Common myeloid progenitor, CD34-positive (primary cell): ENCODE measurements around the gene YJEFN3.

Experiments
- CTCF ChIA-PET: fragments of 350-600 bp; sonication (Branson Sonifier 250); formaldehyde crosslinking; loops from one replicate; lab custom pipeline; 2021; ENCODE audit warnings: antibody characterized with exemption; lab: Charles Lee
- POLR2A ChIA-PET: fragments of 350-600 bp; sonication (Branson Sonifier 250); formaldehyde crosslinking; loops from one replicate; lab custom pipeline; 2021; ENCODE audit warnings: antibody characterized with exemption; lab: Charles Lee
- DNase-seq, 3 donors: peaks; one replicate each; pipeline versions ENCODE4 v3.0.0 to v3.0.0-alpha.2; 2013
- H3K27ac ChIP-seq, 2 experiments: 1 replicate in 1 of 2; 2 replicates in 1 of 2; pipeline ENCODE4 v1.7.0; 2013; ENCODE audit warnings: inconsistent platforms in 2 of 2, low read length in 2 of 2, mild to moderate bottlenecking in 2 of 2, low read depth in 1 of 2, moderate library complexity in 1 of 2; ENCODE audit not compliant: severe bottlenecking in 2 of 2, insufficient read depth in 1 of 2, poor library complexity in 1 of 2
- H3K27me3 ChIP-seq, 5 experiments: replicated peaks in 2 of 5; 1 replicate in 3 of 5; 2 replicates in 2 of 5; pipeline versions ENCODE4 v1.6.1 to v1.7.0; 2013; ENCODE audit warnings: low read length in 4 of 5, mild to moderate bottlenecking in 2 of 5, moderate library complexity in 2 of 5, inconsistent platforms in 1 of 5; ENCODE audit not compliant: insufficient read depth in 5 of 5, control insufficient read depth in 4 of 5
- H3K36me3 ChIP-seq, 4 experiments: 1 replicate in 2 of 4; 2 replicates in 2 of 4; pipeline versions ENCODE4 v1.6.1 to v1.7.0; 2013; ENCODE audit warnings: low read length in 3 of 4, control low read depth in 1 of 4, mild to moderate bottlenecking in 1 of 4; ENCODE audit not compliant: control insufficient read depth in 4 of 4, insufficient read depth in 4 of 4
- H3K4me1 ChIP-seq, 4 experiments: 1 replicate in 3 of 4; 2 replicates in 1 of 4; pipeline versions ENCODE4 v1.6.1 to v1.7.1; 2013; ENCODE audit warnings: low read length in 3 of 4, mild to moderate bottlenecking in 3 of 4, control low read depth in 1 of 4, inconsistent platforms in 1 of 4, moderate library complexity in 1 of 4; ENCODE audit not compliant: control insufficient read depth in 4 of 4, insufficient read depth in 4 of 4; ENCODE audit errors: control extremely low read depth in 1 of 4
- H3K4me3 ChIP-seq, 7 experiments: 1 replicate in 4 of 7; 2 replicates in 3 of 7; pipeline versions ENCODE4 v1.5.1 to v1.7.0; 2013; ENCODE audit warnings: mild to moderate bottlenecking in 7 of 7, low read length in 6 of 7, moderate library complexity in 6 of 7, inconsistent platforms in 2 of 7, low read depth in 2 of 7, control low read depth in 1 of 7; ENCODE audit not compliant: insufficient read depth in 4 of 7, control insufficient read depth in 1 of 7; ENCODE audit errors: extremely low read depth in 1 of 7
- H3K9me3 ChIP-seq, 5 experiments: 1 replicate in 4 of 5; 2 replicates in 1 of 5; pipeline versions ENCODE4 v1.6.1 to v1.7.1; 2013; ENCODE audit warnings: low read length in 4 of 5, mild to moderate bottlenecking in 2 of 5, inconsistent platforms in 1 of 5, low read depth in 1 of 5, moderate library complexity in 1 of 5; ENCODE audit not compliant: control insufficient read depth in 4 of 5, insufficient read depth in 2 of 5; ENCODE audit errors: control extremely low read depth in 1 of 5
- WGBS: methylation state at CpG from one replicate; pipeline ENCODE4 v1.1.5; 2013; ENCODE audit not compliant: insufficient coverage; 5-methylcytosine and 5-hydroxymethylcytosine counted together

The YJEFN3 gene

DNA sequence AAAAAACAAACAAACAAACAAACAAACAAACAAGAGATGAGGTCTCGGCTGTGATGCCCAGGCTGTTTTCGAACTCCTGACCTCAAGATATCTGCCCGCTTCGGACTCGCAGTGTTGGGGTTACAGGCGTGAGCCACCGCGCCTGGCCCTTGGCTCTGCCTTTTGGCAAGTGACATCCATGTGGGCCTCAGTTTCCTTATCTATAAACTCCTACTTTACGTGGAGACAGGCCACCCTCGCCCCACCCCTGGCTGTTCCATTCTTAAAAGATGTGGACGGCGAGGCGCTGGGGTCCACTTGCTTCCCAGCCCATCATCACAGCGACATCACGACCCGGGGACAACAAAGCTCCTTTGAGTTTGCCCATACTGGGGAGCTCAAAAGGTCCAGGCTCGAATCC is 15.0 kb upstream of the YJEFN3 start:
- POLR2A ChIA-PET = no interaction called here
- whole genome bisulfite sequencing = 91% methylated on average over 17 of the region's 17 CpGs
- peaks cover 0 to 3% (median 0%) of the 10 kb centered on the region in 4 experiments for H3K36me3 ChIP-seq
- peaks cover 0 to 25% (median 18%) of the 10 kb centered on the region in 4 experiments for H3K4me1 ChIP-seq
- CTCF ChIA-PET = no interaction called here
- H3K4me3 ChIP-seq = peak overlapping the region in 1 of 7 experiments; percentile 46
- no peak overlapping the region for H3K27ac ChIP-seq
- DNase-seq = no peak
- peaks cover 0 to 3% (median 0%) of the 10 kb centered on the region in 5 experiments for H3K9me3 ChIP-seq
- no peaks in the 10 kb centered on the region for H3K27me3 ChIP-seq

DNA sequence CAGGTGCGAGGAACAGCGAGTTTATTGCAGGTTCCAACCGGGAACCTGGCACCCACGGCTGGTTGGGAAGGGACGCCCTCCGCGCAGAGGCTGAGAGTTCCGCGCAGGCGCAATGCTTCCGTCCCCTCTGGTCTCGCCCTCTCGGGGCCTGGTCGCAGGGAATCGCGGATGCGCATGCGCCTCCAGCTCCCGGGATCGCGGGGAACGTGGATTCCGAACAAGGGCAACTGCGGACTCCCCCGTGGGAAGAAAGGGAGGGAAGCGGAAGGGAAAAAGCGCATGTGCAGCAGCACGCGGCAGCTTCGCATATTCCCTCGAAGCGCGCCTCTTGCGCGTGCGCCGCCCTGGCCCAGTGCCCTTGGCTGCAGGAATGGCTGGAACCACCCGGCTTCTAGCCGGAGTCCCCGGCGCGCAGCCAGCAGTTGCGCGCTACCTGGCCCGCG is 14.5 kb upstream of the YJEFN3 start:
- ChIA-PET POLR2A (no interaction called here), CTCF (interaction anchor here (0.7 to 1.4 kb wide), 3 partner anchors 9 to 147 kb away, joined by 3 read pairs; no protein-coding TSS in a partner anchor)
- Histone ChIP-seq H3K4me3 (peak overlapping the region in 1 of 7 experiments; percentile 46), H3K27me3 (no peaks in the 10 kb centered on the region), H3K27ac (no peak overlapping the region), H3K9me3 (peaks cover 0 to 3% (median 0%) of the 10 kb centered on the region in 5 experiments), H3K4me1 (peaks cover 0 to 25% (median 18%) of the 10 kb centered on the region in 4 experiments), H3K36me3 (peaks cover 0 to 5% (median 3%) of the 10 kb centered on the region in 4 experiments)
- 42% methylated on average over 36 of the region's 46 CpGs for WGBS
- DNase-seq = peak in 1 of 3 donors; percentile 14

DNA sequence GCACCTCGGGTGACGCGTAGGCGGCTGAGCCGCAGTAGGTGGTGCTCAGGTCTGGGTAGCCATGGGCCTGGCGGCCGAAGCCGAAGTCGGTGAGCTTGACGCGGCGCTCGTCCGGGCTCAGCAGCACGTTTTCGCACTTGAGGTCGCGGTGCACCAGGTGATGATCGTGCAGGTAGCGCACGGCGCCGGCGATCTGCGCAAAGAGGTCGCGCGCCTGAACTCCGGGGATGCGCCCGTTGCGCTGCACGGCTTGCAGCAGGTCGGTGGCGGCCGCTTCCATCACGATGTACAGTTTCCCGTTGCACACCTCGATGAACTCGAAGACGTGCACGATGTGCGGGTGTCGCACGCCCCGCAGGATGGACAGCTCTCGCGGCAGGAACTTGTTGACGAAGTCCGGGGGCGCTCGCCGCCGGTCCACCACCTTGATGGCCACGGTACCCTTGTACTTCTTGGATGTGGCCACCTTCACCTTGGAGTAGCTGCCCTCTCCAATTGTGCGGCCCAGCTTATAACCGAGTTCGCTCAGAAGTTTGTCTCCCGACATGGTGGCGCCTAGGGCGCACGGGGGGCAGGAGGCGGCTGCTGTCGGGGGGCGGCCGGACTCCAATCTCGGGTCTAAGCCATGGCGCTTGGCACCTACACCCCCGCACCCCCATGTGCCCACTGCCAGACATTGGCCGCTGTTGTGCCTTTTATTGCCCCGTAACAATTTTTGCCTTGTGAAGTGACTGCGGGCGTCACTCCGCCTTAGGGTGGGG is 13.7 kb upstream of the YJEFN3 start, which contains the start of gene TSSK6:
TSSK6 (minus strand) TSS at position 668 of the 761 bp plus-strand sequence; CDS start at position 547, 121 bp downstream.
- 91% methylated on average over 69 of the region's 74 CpGs for WGBS
- CTCF ChIA-PET = interaction anchor here (0.7 to 2.1 kb wide), 5 partner anchors 10 to 148 kb away, joined by 3 to 5 read pairs (median 3); partner anchors contain the start of gene GMIP
- peak within 1 kb of the TSS; percentile 66 to 96 (median 93) for H3K4me3 ChIP-seq

DNA sequence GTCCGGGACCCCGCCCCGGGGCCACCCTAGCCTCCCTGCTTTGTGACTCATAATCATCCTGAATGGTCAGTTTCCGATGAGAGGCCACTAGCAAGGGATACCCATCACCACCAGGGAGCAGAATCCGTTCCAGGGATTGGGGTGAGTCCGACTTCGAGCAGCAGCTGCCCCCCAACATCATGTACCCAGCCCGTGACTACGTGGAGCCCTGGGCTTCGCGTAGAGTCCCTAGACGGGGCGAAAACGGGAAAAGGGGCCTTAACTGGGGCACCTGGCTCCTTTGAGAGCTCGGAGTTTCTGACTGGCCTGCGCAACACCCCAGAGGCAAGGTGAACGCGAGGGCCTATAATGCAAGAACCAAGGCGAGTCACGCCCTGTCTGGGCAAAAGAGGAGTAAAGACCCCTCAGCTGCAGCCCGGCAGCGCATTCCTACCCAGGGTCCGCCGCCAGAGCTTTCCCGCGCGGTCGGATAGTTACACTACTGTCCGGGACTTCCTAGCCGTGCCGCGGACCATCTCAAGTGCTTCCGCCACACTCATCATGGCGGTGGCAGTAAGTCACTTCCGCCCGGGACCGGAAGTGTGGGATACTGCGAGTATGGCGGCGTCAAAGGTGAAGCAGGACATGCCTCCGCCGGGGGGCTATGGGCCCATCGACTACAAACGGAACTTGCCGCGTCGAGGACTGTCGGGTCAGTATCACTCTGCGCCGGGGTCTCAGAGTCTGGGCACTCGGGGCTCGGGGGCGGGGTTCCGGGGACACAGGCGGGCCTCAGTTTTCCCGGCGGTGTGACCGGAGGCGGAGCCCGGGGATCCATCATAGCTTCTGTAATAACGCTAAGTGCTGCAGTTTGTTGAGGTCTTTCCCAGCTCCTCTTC is 12.8 kb upstream of the YJEFN3 start, which contains the start of gene NDUFA13:
NDUFA13 (plus strand) TSS at position 584 of the 878 bp plus-strand sequence; CDS start at position 598, 14 bp downstream.
- POLR2A ChIA-PET = no interaction called here
- WGBS = 9% methylated on average over 61 of the region's 61 CpGs
- peak within 1 kb of the TSS; percentile 66 to 96 (median 93) for H3K4me3 ChIP-seq
- peaks cover 0 to 25% (median 18%) of the 10 kb centered on the region in 4 experiments for H3K4me1 ChIP-seq
- peaks cover 0 to 3% (median 0%) of the 10 kb centered on the region in 5 experiments for H3K9me3 ChIP-seq
- peak within 1 kb of the TSS; percentile 64 to 85 for H3K27ac ChIP-seq
- peaks cover 0 to 18% (median 14%) of the 10 kb centered on the region in 4 experiments for H3K36me3 ChIP-seq
- DNase-seq = peak; percentile 90 to 95 (median 93)
- H3K27me3 ChIP-seq = no peaks in the 10 kb centered on the region
- CTCF ChIA-PET = interaction anchor here (0.6 to 2.1 kb wide), 4 partner anchors 11 to 128 kb away, joined by 3 to 5 read pairs (median 4); partner anchors contain the start of gene GMIP

More for the DNA sequence above, 13.7 kb upstream of the YJEFN3 start, which contains the start of gene TSSK6:
- H3K4me1 ChIP-seq = peaks cover 0 to 25% (median 18%) of the 10 kb centered on the region in 4 experiments
- peak within 1 kb of the TSS; percentile 64 to 85 for H3K27ac ChIP-seq
- H3K9me3 ChIP-seq = peaks cover 0 to 3% (median 0%) of the 10 kb centered on the region in 5 experiments
- POLR2A ChIA-PET = no interaction called here
- H3K36me3 ChIP-seq = peaks cover 0 to 13% (median 9%) of the 10 kb centered on the region in 4 experiments
- H3K27me3 ChIP-seq = no peaks in the 10 kb centered on the region
- DNase-seq = no peak

DNA sequence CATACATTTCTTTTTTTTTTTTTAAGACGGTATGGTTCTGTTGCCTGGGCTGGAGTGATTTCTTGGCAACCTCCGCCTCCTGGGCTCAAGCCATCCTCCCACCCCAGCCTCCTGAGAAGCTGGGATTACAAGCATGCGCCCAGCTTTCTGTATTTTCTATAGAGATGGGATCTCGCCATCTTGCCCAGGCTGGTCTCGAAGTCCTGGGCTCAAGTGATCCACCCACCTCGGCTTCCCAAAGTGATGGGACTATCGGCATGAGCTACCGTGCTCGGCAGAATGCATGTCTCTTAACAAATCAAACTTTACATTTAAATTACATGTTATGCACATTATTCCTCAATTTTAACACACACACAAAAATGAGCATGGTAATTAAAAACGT is 11.5 kb upstream of the YJEFN3 start:
- POLR2A ChIA-PET = no interaction called here
- H3K4me1 ChIP-seq = peaks cover 0 to 25% (median 18%) of the 10 kb centered on the region in 4 experiments

DNA sequence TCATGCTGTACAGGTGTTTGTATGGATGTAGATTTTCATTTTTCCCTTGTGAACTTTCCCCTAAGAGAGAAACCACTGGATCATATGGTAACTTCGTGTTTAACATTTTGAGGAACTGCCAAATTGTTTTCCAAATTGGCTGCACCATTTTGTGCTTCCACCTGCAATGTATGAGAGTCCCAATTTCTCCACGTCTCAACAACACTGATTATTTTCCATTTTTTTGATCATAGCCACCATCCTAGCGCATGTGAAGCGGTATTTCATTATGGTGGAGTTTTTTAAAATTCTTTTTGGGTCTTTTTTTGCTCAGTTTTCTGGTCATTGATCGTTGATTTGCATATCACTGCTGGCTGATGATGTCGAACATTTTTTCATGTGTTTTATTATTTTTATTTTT is 7.7 kb upstream of the YJEFN3 start:
- no peaks in the 10 kb centered on the region for H3K27me3 ChIP-seq
- 25% methylated on average over 1 of the region's 6 CpGs for WGBS
- H3K4me1 ChIP-seq = peaks cover 0 to 36% (median 13%) of the 10 kb centered on the region in 4 experiments
- peaks cover 3 to 35% (median 26%) of the 10 kb centered on the region in 4 experiments for H3K36me3 ChIP-seq
- no peak for DNase-seq
- no peak overlapping the region for H3K27ac ChIP-seq
- no peaks in the 10 kb centered on the region for H3K9me3 ChIP-seq
- CTCF ChIA-PET = interaction anchor here (3.2 kb wide), 1 partner anchor 11 kb away, joined by 11 read pairs; no protein-coding TSS in a partner anchor
- POLR2A ChIA-PET = no interaction called here
- no peak overlapping the region for H3K4me3 ChIP-seq

More for the DNA sequence above, 11.5 kb upstream of the YJEFN3 start:
- CTCF ChIA-PET = interaction anchor here (1.0 kb wide), 1 partner anchor 12 kb away, joined by 5 read pairs; the partner anchor contains the start of gene YJEFN3
- 97% methylated on average over 8 of the region's 10 CpGs for WGBS
- H3K36me3 ChIP-seq = peaks cover 0 to 21% (median 15%) of the 10 kb centered on the region in 4 experiments
- H3K27me3 ChIP-seq = no peaks in the 10 kb centered on the region
- peaks cover 0 to 3% (median 0%) of the 10 kb centered on the region in 5 experiments for H3K9me3 ChIP-seq
- no peak for DNase-seq
- no peak overlapping the region for H3K27ac ChIP-seq
- H3K4me3 ChIP-seq = peak overlapping the region in 3 of 7 experiments; percentile 93 to 96 (median 95)
